Esophagus muscularis mucosa (tissue), 3 donors: ENCODE measurements around the gene SEMA6A.

Experiments used
- CTCF ChIP-seq, 3 experiments: fragments of 200-600 bp in 2 of 3; fragments of 450-650 bp in 1 of 3; sonication (generic) in 2 of 3; IDR thresholded peaks; one replicate each; pipeline ENCODE4 v1.5.1; 2017 to 2019; ENCODE audit warnings: antibody characterized with exemption in 3 of 3, mild to moderate bottlenecking in 2 of 3, moderate library complexity in 1 of 3
- POLR2AphosphoS5 ChIP-seq, 2 donors: sonication (generic); formaldehyde crosslinking; IDR thresholded peaks; one replicate each; pipeline ENCODE4 v1.6.1; 2017; ENCODE audit warnings: antibody characterized with exemption in 2 of 2

GRCh38 chr5:116404016-116404415 is 170.6 kb downstream of the SEMA6A start:
- TF ChIP-seq POLR2AphosphoS5 (IDR thresholded peaks at IDR 0.05) (no peak), CTCF (IDR thresholded peaks at IDR 0.05) (no peak)
